Keratinocyte (primary cell): Measurements from ENCODE around the gene PDS5B. TPM values are rescaled to one million over a fixed set of nuclear protein-coding genes. Genes with fewer than 3 reads are reported as not detected.
A peak's percentile ranks its signal among the peaks of the same experiment; 100 is the strongest.
"Not testable (repeated sequence)": the region's sequence is repeated elsewhere in the genome, so short reads cannot be mapped to it uniquely, and the experiment has no call there.

Experiments
- DNase-seq: peaks from one replicate; pipeline ENCODE4 v3.0.0-alpha.2; 2011; ENCODE audit warnings: low read depth, missing footprints, low spot score
- FAIRE-seq: peaks from 2 replicates; lab custom pipeline; 2011; peaks lifted over from hg19 to GRCh38; lab: Jason Lieb, UNC
- H2AFZ ChIP-seq: 2 replicates; pipeline ENCODE4 v1.6.0; 2012; ENCODE audit warnings: low read length, control low read depth, inconsistent platforms; ENCODE audit not compliant: control insufficient read depth
- H3K27ac ChIP-seq: 2 replicates; pipeline ENCODE4 v1.5.1; 2011; ENCODE audit warnings: low read length; ENCODE audit not compliant: control insufficient read depth, insufficient read depth
- H3K27me3 ChIP-seq: 3 replicates; pipeline ENCODE4 v1.6.0; 2011; ENCODE audit warnings: low read length; ENCODE audit not compliant: control insufficient read depth, insufficient read depth; ENCODE audit errors: extremely low read depth
- H3K36me3 ChIP-seq, 2 experiments: 2 replicates in 1 of 2; 3 replicates in 1 of 2; pipeline ENCODE4 v1.5.1; 2011; ENCODE audit warnings: low read length in 2 of 2, mild to moderate bottlenecking in 1 of 2; ENCODE audit not compliant: control insufficient read depth in 2 of 2, insufficient read depth in 2 of 2; ENCODE audit errors: extremely low read depth in 1 of 2
- H3K4me1 ChIP-seq: 3 replicates; pipeline ENCODE4 v1.5.1; 2011; ENCODE audit warnings: low read length; ENCODE audit not compliant: control insufficient read depth, insufficient read depth; ENCODE audit errors: extremely low read depth
- H3K4me2 ChIP-seq: 3 replicates; pipeline ENCODE4 v1.6.0; 2011; ENCODE audit warnings: low read depth, low read length; ENCODE audit not compliant: control insufficient read depth, insufficient read depth; ENCODE audit errors: extremely low read depth
- H3K4me3 ChIP-seq, 3 experiments: fragments of 200-600 bp in 1 of 3; sonication (generic) in 1 of 3; 2 replicates in 2 of 3; 3 replicates in 1 of 3; pipeline ENCODE4 v1.5.1; 2011 to 2016; ENCODE audit warnings: low read length in 3 of 3, mild to moderate bottlenecking in 3 of 3, control low read depth in 2 of 3, inconsistent platforms in 1 of 3, low read depth in 1 of 3, mixed read lengths in 1 of 3, mixed run types in 1 of 3, moderate library complexity in 1 of 3; ENCODE audit not compliant: control insufficient read depth in 2 of 3, insufficient read depth in 2 of 3; ENCODE audit errors: extremely low read depth in 1 of 3
- H3K79me2 ChIP-seq: 2 replicates; pipeline ENCODE4 v1.6.0; 2012; ENCODE audit warnings: low read length; ENCODE audit not compliant: control insufficient read depth, insufficient read depth
- H3K9ac ChIP-seq: 3 replicates; pipeline ENCODE4 v1.6.0; 2011; ENCODE audit warnings: low read length; ENCODE audit not compliant: control insufficient read depth, insufficient read depth; ENCODE audit errors: extremely low read depth
- H3K9me1 ChIP-seq: 3 replicates; pipeline ENCODE4 v1.6.0; 2011; ENCODE audit warnings: low read length; ENCODE audit not compliant: control insufficient read depth, insufficient read depth; ENCODE audit errors: extremely low read depth
- H3K9me3 ChIP-seq: 2 replicates; pipeline ENCODE4 v1.5.1; 2012; ENCODE audit warnings: low read depth, low read length; ENCODE audit not compliant: control insufficient read depth
- H4K20me1 ChIP-seq: 3 replicates; pipeline ENCODE4 v1.6.0; 2011; ENCODE audit warnings: low read length; ENCODE audit not compliant: control insufficient read depth, insufficient read depth; ENCODE audit errors: extremely low read depth
- CTCF ChIP-seq, 3 experiments: IDR thresholded peaks in 1 of 3; conservative IDR thresholded peaks in 1 of 3; optimal IDR thresholded peaks in 1 of 3; 2 replicates in 2 of 3; 3 replicates in 1 of 3; pipeline versions ENCODE3 to v1.5.1; 2011; ENCODE audit warnings: low read length in 3 of 3, mild to moderate bottlenecking in 3 of 3, moderate library complexity in 2 of 3, control low read depth in 1 of 3, inconsistent platforms in 1 of 3; ENCODE audit not compliant: insufficient read depth in 2 of 3; ENCODE audit errors: extremely low read depth in 1 of 3
- EZH2 ChIP-seq: IDR thresholded peaks from one replicate; pipeline ENCODE4 v1.6.1; 2012; ENCODE audit warnings: inconsistent platforms, mild to moderate bottlenecking, low read length, moderate library complexity
- dilution Hi-C: fragments of 300-500 bp; cut with MboI; formaldehyde crosslinking; loops from one replicate; pipeline ENCODE4 v1.7.0; 2020; ENCODE audit warnings: low sequenced_read_pairs; ENCODE audit not compliant: extremely low pct_ligation_motif_present
- polyA plus RNA-seq, 5 experiments: library from polyadenylated mRNA; depleted of rRNA in 3 of 5; stranded (reverse) in 3 of 5; stranded (forward) in 1 of 5; unstranded in 1 of 5; fragments of >200 nt; gene quantifications; 1 replicate in 1 of 5; 2 replicates in 3 of 5; 3 replicates in 1 of 5; pipeline versions ENCODE4 v1.2.1 to v1.2.3, GENCODE V29; 2011 to 2012; ENCODE audit warnings: missing spikeins in 2 of 5, low read depth in 1 of 5, low replicate concordance in 1 of 5

PDS5B gene
- polyA plus RNA-seq, 1 donor (not counting 4 experiments of a cell fraction or from before 2014, with no cell fraction given), result 6.9 TPM

DNA sequence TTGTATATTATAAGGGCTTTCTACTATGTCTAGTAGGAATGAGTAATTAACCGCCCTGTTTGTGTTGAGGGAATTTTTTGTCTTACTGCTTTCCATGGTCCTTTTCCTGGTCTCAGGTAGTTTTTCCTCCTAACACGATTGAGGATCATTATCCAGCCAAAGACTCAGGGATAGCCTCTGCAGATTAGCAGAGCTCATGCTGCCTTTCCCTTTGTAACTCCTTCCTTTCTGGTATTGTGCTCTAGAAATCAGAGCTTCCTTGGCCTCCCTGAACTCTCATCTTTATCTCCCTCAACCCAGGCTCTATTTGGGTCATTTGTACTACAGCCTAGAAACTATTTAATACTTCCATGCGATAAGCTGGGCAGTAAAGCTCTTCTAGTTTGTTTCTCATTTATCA, 142.1 kb downstream of the PDS5B start:
- Histone ChIP-seq H2AFZ (no peak overlapping the region), H3K4me3 (no peak overlapping the region), H3K9me1 (no peaks in the 10 kb centered on the region), H3K4me1 (peaks cover 9% of the 10 kb centered on the region), H3K27me3 (no peaks in the 10 kb centered on the region), H3K4me2 (no peak overlapping the region), H3K9ac (no peak overlapping the region), H3K79me2 (peaks cover 4% of the 10 kb centered on the region), H3K27ac (no peak overlapping the region), H3K36me3 (peaks cover 0 to 2% of the 10 kb centered on the region in 2 experiments), H4K20me1 (no peaks in the 10 kb centered on the region), H3K9me3 (no peaks in the 10 kb centered on the region)
- dilution Hi-C loops, result no loop called here
- FAIRE-seq, result peak; percentile 44
- DNase-seq, result no peak
- TF ChIP-seq CTCF (optimal IDR thresholded peaks at IDR 0.05 in 1 of 3, IDR thresholded peaks at IDR 0.05 in 1 of 3, conservative IDR thresholded peaks at IDR 0.05 in 1 of 3; ENCODE audit: extremely low read depth in 1 of 3, insufficient read depth in 2 of 3, low read length in 3 of 3), result no peak
- TF ChIP-seq EZH2, result no peak

DNA sequence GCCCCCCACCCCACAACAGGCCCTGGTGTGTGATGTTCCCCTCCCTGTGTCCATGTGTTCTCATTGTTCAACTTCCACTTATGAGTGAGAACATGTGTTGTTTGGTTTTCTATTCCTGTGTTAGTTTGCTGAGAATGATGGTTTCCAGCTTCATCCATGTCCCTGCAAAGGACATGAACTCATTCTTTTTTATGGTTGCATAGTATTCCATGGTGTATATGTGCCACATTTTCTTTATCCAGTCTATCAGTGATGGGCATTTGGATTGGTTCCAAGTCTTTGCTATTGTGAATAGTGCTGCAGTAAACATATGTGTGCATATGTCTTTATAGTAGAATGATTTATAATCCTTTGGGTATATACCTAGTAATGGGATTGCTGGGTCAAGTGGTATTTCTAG, 142.8 kb downstream of the PDS5B start:
- FAIRE-seq, H3K79me2 ChIP-seq: not testable (repeated sequence)

DNA sequence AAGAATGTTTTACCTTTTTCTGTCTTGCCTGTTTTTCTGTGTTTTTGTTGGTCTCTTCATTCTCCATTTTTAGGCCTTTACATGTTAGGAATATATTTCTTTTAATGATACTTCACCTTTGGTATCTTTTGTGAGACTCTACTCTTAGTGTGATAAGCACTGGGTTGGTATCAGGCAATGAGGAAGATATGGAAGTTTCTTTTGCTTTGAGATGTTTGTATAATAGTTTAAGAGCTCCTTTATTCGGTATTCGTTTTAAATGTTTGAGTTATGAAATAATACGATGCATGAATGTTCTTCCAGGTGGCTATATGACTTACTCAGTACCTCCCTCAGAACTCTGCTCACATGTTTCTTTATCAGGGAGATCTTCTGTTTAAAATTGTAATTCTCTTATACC, 144.8 kb downstream of the PDS5B start:
- no peak overlapping the region for H3K9ac ChIP-seq
- H3K4me2 ChIP-seq, result no peak overlapping the region

More for the DNA sequence above, 142.8 kb downstream of the PDS5B start:
- H2AFZ ChIP-seq, H3K9me1 ChIP-seq, dilution Hi-C loops, H3K4me3 ChIP-seq, H3K4me2 ChIP-seq, H3K9ac ChIP-seq, H3K36me3 ChIP-seq, H3K27me3 ChIP-seq, DNase-seq, H3K27ac ChIP-seq, H3K9me3 ChIP-seq, H4K20me1 ChIP-seq: not testable (repeated sequence)
- H3K4me1 ChIP-seq, result peaks cover 17% of the 10 kb centered on the region

More for the DNA sequence above, 144.8 kb downstream of the PDS5B start:
- FAIRE-seq (no peak), DNase-seq (no peak)
- Histone ChIP-seq H4K20me1 (no peaks in the 10 kb centered on the region), H3K9me3 (no peaks in the 10 kb centered on the region), H3K4me1 (peaks cover 24% of the 10 kb centered on the region), H3K27me3 (no peaks in the 10 kb centered on the region), H3K4me3 (no peak overlapping the region), H3K79me2 (peaks cover 4% of the 10 kb centered on the region), H3K36me3 (no peaks in the 10 kb centered on the region), H3K9me1 (no peaks in the 10 kb centered on the region), H3K27ac (no peak overlapping the region), H2AFZ (no peak overlapping the region)
- dilution Hi-C loops, result no loop called here
- no peak for TF ChIP-seq CTCF (optimal IDR thresholded peaks at IDR 0.05 in 1 of 3, IDR thresholded peaks at IDR 0.05 in 1 of 3, conservative IDR thresholded peaks at IDR 0.05 in 1 of 3; ENCODE audit: extremely low read depth in 1 of 3, insufficient read depth in 2 of 3, low read length in 3 of 3)
- TF ChIP-seq EZH2, result no peak
